K562 (cell line): Measurements from ENCODE around the gene CD68. TPM values are rescaled to one million over a fixed set of nuclear protein-coding genes. Genes with fewer than 3 reads are reported as not detected.
A peak's percentile ranks its signal among the peaks of the same experiment; 100 is the strongest.

Experiments
- ARID1B ChIP-seq: fragments of 450-650 bp; IDR thresholded peaks from 2 replicates; pipeline ENCODE4 v1.6.1; 2016; ENCODE audit warnings: antibody characterized with exemption, mild to moderate bottlenecking, inconsistent platforms
- BRD4 ChIP-seq: fragments of 200-600 bp; sonication (generic); IDR thresholded peaks from 2 replicates; pipeline ENCODE4 v1.6.1; 2017; ENCODE audit warnings: inconsistent platforms
- BRF1 ChIP-seq: IDR thresholded peaks from 3 replicates; pipeline ENCODE4 v1.6.1; 2011; ENCODE audit warnings: borderline replicate concordance, mild to moderate bottlenecking; ENCODE audit not compliant: insufficient read length; ENCODE audit errors: extremely low read depth
- CHAMP1 ChIP-seq: fragments of 450-650 bp; IDR thresholded peaks from 2 replicates; pipeline ENCODE4 v1.6.1; 2016; ENCODE audit warnings: mild to moderate bottlenecking
- ESRRB ChIP-seq: fragments of 250-450 bp; sonication (Bioruptor Pico); IDR thresholded peaks from 2 replicates; pipeline ENCODE4 v1.5.0; 2020; ENCODE audit warnings: mild to moderate bottlenecking, moderate library complexity, borderline replicate concordance
- FOXM1 ChIP-seq, 2 experiments: fragments of 450-650 bp in 1 of 2; sonication (generic) in 1 of 2; formaldehyde crosslinking in 1 of 2; IDR thresholded peaks; 2 replicates each; pipeline versions ENCODE4 v1.6.1 to v1.9.0; 2017 to 2022; ENCODE audit warnings: low read depth in 2 of 2, mild to moderate bottlenecking in 2 of 2, missing genetic modification reagents in 1 of 2, moderate library complexity in 1 of 2
- GTF2F1 ChIP-seq: IDR thresholded peaks from 2 replicates; pipeline ENCODE4 v1.6.1; 2011; ENCODE audit warnings: low read depth, low read length, improper control_type of control experiment
- MGA ChIP-seq: fragments of 450-650 bp; IDR thresholded peaks from 2 replicates; pipeline ENCODE4 v1.6.1; 2016; ENCODE audit warnings: mild to moderate bottlenecking, moderate library complexity
- PHB2 ChIP-seq: fragments of 450-650 bp; IDR thresholded peaks from 2 replicates; pipeline ENCODE4 v1.6.1; 2017; ENCODE audit warnings: low read depth
- TAF1 ChIP-seq: IDR thresholded peaks from 2 replicates; pipeline ENCODE4 v1.6.1; 2011; ENCODE audit warnings: mild to moderate bottlenecking, low read length, moderate library complexity; ENCODE audit not compliant: insufficient read depth, control insufficient read depth, severe bottlenecking; ENCODE audit errors: extremely low read depth
- U2AF2 ChIP-seq: fragments of 200-400 bp; formaldehyde crosslinking; optimal IDR thresholded peaks from 2 replicates; pipeline ENCODE3; 2017; ENCODE audit warnings: low read depth, mild to moderate bottlenecking, low read length
- ZNF224 ChIP-seq: sonication (generic); formaldehyde crosslinking; IDR thresholded peaks from 2 replicates; pipeline ENCODE4 v1.8.0; 2022; ENCODE audit warnings: mild to moderate bottlenecking, missing genetic modification reagents
- ZNF584 ChIP-seq: fragments of 200-800 bp; sonication (Bioruptor generic); IDR thresholded peaks from 2 replicates; pipeline ENCODE4 v1.6.1; 2016; ENCODE audit warnings: low read depth, mild to moderate bottlenecking, missing genetic modification characterization, missing compliant biosample characterization
- polyA plus RNA-seq, 8 experiments: library from polyadenylated mRNA; depleted of rRNA in 4 of 8; stranded (reverse) in 5 of 8; unstranded in 3 of 8; fragments of >200 nt; fragmentation: Nextera tagmentation in 2 of 8; fragmentation: Illumina TruSeq in 1 of 8; extraction: Ambion mirVana in 2 of 8; extraction: Trizol in 1 of 8; gene quantifications; 2 replicates each; pipeline versions ENCODE4 v1.2.1 to v1.2.3, GENCODE V29; 2011 to 2014; ENCODE audit warnings: inconsistent platforms in 1 of 8, missing spikeins in 1 of 8
- total RNA-seq, 7 experiments: library from RNA; depleted of rRNA in 6 of 7; stranded (reverse); fragments of >200 nt in 6 of 7; fragmentation: Illumina TruSeq in 2 of 7; extraction: Trizol in 2 of 7; gene quantifications; 2 replicates each; pipeline versions ENCODE4 v1.2.1 to v1.2.3, GENCODE V29; 2011 to 2021; ENCODE audit warnings: low replicate concordance in 1 of 7

Gene CD68
- total and polyA plus RNA-seq, 9 of the 15 experiments (the other 6 are each of a cell fraction or from before 2014, with no cell fraction given): 28.2 to 89.8 (median 37.7) TPM

GRCh38 chr17:7580604-7581575 is 1.5 kb downstream of the CD68 start (continued):
- TF ChIP-seq ZNF584 (CRISPR knock-in tag) (no peak), BRD4 (no peak), GTF2F1 (no peak), TAF1 (no peak), PHB2 (no peak), FOXM1 (IDR thresholded peaks at IDR 0.05; ENCODE audit: low read depth) (no peak), FOXM1 (CRISPR knock-in tag; IDR thresholded peaks at IDR 0.05; ENCODE audit: low read depth) (no peak), CHAMP1 (no peak), BRF1 (no peak), U2AF2 (no peak), MGA (no peak), ESRRB (CRISPR knock-in tag) (no peak), ARID1B (peak; percentile 78), ZNF224 (CRISPR knock-in tag) (no peak)
